GM12875 (cell line): ENCODE data around the gene CPSF4.

Source experiments
- H3K4me3 ChIP-seq: one replicate; pipeline ENCODE4 v1.5.1; 2011; ENCODE audit warnings: low read depth, low read length, control low read depth
- TF ChIP-seq, protein P1 (sequence below): IDR thresholded peaks from 2 replicates; pipeline ENCODE4 v1.5.1; 2011; ENCODE audit warnings: low read depth, mild to moderate bottlenecking, control low read depth, inconsistent platforms, low read length, moderate library complexity, borderline replicate concordance; ENCODE audit not compliant: insufficient read depth

The CPSF4 gene

DNA sequence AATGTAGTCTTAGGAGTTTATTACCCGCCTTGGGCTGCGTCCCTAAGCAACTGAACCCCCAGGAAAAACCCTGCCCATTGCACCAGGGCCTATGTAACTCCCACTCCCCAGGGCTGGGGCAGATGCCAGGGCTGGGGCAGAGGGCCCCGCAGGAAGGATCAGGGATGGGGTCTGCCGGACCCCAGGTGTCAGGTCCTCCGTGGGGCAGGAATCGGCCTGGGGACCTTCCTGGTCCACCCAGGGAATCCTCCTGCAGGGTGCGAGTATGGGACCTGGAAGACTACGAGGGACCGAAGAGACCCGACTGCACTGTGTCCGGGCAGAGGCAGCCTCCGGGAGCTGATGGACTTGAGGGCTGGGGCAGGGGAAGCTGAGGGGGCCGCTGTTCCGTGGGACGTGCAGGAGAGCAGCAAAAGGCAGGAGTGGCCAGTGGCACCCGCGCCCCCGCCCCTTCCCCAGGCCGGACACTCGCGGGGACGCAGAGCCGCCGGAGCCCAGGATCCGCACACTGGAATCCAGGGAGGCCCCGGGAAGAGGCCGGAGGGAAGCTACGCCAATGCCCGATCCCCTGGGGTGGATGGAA, 29.7 kb downstream of the CPSF4 start:
- no peak overlapping the region for H3K4me3 ChIP-seq
- TF ChIP-seq, protein P1, sequence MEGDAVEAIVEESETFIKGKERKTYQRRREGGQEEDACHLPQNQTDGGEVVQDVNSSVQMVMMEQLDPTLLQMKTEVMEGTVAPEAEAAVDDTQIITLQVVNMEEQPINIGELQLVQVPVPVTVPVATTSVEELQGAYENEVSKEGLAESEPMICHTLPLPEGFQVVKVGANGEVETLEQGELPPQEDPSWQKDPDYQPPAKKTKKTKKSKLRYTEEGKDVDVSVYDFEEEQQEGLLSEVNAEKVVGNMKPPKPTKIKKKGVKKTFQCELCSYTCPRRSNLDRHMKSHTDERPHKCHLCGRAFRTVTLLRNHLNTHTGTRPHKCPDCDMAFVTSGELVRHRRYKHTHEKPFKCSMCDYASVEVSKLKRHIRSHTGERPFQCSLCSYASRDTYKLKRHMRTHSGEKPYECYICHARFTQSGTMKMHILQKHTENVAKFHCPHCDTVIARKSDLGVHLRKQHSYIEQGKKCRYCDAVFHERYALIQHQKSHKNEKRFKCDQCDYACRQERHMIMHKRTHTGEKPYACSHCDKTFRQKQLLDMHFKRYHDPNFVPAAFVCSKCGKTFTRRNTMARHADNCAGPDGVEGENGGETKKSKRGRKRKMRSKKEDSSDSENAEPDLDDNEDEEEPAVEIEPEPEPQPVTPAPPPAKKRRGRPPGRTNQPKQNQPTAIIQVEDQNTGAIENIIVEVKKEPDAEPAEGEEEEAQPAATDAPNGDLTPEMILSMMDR, result no peak

DNA sequence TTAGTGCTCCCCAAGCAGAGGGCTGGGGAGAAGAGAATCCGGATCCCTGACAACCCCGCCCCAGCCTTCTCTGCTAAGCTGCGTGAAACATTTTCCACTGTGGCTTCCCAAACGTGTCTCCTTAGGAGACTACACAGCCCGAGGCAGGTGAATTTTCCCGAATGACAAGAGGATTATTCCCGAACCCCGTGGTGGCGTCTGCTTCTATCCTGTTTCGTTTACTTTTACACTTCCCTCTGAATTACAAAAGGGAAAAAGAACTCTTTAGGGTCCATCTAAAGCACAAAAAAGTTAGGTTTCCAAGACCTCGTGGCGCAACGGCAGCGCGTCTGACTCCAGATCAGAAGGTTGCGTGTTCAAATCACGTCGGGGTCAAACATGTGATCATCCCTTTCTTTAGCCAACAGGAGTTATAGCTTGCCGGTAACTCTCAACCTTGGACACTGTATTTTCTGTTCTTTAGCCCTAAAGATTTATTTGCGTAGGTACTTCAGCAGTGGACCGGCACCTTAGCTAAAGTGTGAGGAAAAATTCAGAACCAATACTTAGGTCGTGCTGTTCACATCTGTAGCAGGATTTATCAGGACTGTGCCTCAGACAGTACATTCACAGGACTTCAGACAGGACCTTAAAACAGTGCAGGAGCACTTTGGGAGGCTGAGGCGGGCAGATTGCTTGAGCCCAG, 30.8 kb downstream of the CPSF4 start:
- H3K4me3 ChIP-seq, result no peak overlapping the region
- TF ChIP-seq, protein P1, result no peak

DNA sequence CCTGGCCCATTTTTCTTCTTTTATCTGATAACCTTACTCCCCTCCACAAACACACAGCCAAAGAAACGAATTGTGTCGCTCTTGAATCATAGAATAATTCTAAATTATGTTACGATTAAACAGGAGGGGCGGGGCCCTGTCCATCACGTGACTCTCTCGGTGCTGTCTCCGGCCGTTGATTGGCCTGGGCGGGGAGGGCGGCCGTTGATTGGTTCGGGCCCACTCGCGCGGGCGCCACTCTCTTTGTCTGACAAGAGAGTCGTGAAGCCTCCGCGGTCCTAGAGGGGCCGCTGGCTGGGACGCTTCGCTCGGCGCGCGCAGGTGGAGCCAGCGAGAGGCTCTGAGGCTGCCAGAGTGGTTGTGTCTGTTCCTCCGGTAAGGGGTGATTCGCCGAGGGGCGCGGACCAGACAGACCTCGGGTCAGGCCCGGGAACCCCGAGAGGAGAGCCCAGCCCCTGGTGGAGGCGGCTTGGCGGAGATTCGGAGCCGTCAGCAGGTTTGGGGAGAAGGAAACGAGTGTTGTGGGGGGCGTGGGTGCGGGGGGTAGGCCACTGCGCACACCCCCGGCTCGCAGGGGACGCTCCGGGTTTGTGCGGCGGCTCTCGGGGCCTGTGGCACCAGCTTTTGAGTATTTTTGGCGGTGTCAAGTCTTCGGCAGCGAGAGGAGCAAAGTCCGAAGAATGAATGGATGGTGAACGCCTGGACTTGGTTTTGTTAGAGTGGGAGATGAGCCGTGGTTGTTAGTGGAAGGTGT, 34.0 kb downstream of the CPSF4 start, which contains the start of gene ZNF789:
TSS of gene ZNF789 (plus strand) at position 330 of the 754 bp plus-strand sequence. CDS start 3,567 bp downstream, outside the sequence.
- peak within 1 kb of the TSS; percentile 95 for H3K4me3 ChIP-seq
- TF ChIP-seq, protein P1, result no peak

DNA sequence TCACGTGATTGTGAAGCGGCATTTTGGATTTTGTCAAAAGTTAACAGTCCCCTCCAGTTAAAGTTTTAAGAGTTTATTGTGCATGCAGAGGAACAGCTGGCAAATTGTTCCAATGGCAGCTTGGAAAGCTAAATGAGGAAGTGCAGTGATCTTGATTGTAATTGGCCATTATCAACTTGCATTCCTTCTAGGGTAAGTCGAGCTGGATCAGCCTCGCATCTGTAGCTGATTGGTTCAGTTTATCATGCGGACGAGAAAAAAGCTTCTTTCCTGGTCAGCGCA, 34.5 kb downstream of the CPSF4 start:
- H3K4me3 ChIP-seq, result peak overlapping the region; percentile 95
- TF ChIP-seq, protein P1, result no peak

DNA sequence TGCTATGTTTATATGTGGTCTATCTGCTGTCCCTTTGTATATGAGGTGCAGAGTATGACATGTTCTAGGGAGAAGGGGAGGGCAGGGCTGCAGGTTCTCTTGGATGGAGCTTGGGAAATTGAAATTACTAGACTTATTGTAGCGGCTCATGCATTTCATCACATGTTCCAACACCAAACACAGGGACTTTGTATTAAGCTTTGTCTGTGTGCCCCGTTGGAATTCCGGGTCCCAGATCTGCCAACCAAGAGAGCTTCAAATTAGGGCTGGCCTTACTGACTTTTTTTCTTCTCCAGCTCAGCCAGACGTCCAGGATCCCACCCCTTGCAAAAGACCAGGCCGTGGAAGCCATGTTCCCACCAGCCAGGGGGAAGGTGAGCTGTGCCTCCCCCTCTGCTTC, 37.4 kb downstream of the CPSF4 start:
- H3K4me3 ChIP-seq, result no peak overlapping the region
- TF ChIP-seq, protein P1, result no peak

DNA sequence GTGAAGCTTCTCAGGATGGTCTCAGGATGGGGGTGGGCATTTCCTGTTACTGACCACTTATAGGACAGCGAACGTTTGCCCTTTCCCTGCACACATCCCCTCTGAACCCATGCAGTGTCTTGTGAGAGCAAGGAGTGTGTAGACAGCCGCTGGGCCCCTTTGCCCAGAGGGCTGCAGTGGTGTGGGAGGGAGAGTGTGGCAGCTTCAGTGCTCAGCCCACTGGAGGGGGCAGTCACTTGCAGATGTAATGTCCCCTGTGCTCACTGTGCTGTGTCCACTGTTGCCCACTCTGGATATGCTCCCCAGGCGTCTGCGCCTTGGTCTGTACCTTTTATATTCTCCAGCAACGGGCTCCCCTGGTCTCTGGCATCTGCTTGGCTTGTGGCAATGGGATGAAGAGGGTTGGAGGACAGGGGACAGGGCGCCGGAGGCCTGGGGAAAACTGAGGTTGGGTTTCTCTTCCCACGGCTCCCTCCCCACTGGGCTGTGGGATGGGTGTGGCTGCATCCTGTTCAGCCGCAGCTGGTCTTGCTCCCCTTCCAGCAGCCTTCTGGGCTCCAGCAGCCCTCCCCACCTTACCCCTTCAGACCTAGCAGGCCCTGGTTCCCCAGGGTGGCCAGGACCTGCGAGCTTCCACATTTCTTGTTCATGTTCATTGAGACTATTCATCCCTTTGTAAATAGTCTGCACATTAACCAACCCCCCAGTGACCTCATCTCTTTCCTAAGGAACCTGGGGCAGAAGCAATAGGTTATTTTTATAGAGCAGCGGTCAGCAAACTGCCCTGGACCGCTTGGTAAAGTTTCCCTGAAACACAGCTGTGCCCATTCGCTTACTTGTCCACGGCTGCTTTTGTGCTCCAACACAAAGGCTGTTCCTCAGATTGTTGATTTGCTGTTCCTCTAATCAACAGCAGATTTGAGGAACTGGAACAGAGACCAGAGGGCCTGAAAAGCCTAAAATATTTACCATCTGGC, 40.0 kb downstream of the CPSF4 start:
- TF ChIP-seq, protein P1, result no peak
- no peak overlapping the region for H3K4me3 ChIP-seq
